Activated T-cell treated with anti-CD3 and anti-CD28 coated beads, Interleukin-2, amount 50 U/mL, for 72 hours (primary cell): Measurements from ENCODE around the gene JADE1. TPM values are rescaled to one million over a fixed set of nuclear protein-coding genes. Genes with fewer than 3 reads are reported as not detected.

ENCODE experiments used
- ATAC-seq, 2 donors: fragments of 150-1000 bp; cut with Tn5 transposase; replicated peaks in 1 of 2; 2 replicates each; pipeline ENCODE4 v1.10.0; 2021; ENCODE audit warnings: moderate library complexity in 2 of 2, mild to moderate bottlenecking in 1 of 2
- DNase-seq, 2 donors: peaks; one replicate each; pipeline ENCODE4 v3.0.0; 2021 to 2022; ENCODE audit warnings: mixed read lengths in 1 of 2
- H3K27ac Mint-ChIP-seq: one replicate; pipeline ENCODE4 v1.8.0; 2022; ENCODE audit warnings: mild to moderate bottlenecking, moderate library complexity, mixed read lengths
- H3K27me3 Mint-ChIP-seq: one replicate; pipeline ENCODE4 v1.8.0; 2022; ENCODE audit warnings: low read depth, mixed read lengths
- H3K36me3 Mint-ChIP-seq, 2 donors: one replicate each; pipeline ENCODE4 v1.8.0; 2022; ENCODE audit warnings: mixed read lengths in 2 of 2, mild to moderate bottlenecking in 1 of 2; ENCODE audit not compliant: insufficient read depth in 2 of 2
- H3K4me1 Mint-ChIP-seq: one replicate; pipeline ENCODE4 v1.8.0; 2022; ENCODE audit warnings: low read depth, mixed read lengths
- H3K4me3 Mint-ChIP-seq, 2 donors: one replicate each; pipeline ENCODE4 v1.8.0; 2022; ENCODE audit warnings: mild to moderate bottlenecking in 2 of 2, mixed read lengths in 2 of 2, moderate library complexity in 2 of 2
- H3K9me3 Mint-ChIP-seq, 2 donors: one replicate each; pipeline ENCODE4 v1.8.0; 2022; ENCODE audit warnings: mixed read lengths in 2 of 2
- total RNA-seq, 2 donors: library from RNA; stranded (reverse); gene quantifications; one replicate each; pipeline ENCODE4 v1.2.3, GENCODE V29; 2022

The JADE1 gene
- total RNA-seq, 2 donors from 2014 or later, result 30.0 to 34.9 TPM

GRCh38 chr4:128793859-128794672 lies 15.4 kb upstream of the JADE1 start:
- no peak for ATAC-seq
- no peaks in the 10 kb centered on the region for H3K4me1 Mint-ChIP-seq

GRCh38 chr4:128796934-128797333 lies 12.6 kb upstream of the JADE1 start:
- H3K27me3 Mint-ChIP-seq, result no peaks in the 10 kb centered on the region
- no peaks in the 10 kb centered on the region for H3K9me3 Mint-ChIP-seq
- ATAC-seq (no peak), DNase-seq (no peak)
- H3K36me3 Mint-ChIP-seq, result no peaks in the 10 kb centered on the region
- no peak overlapping the region for H3K27ac Mint-ChIP-seq
- H3K4me1 Mint-ChIP-seq, result no peaks in the 10 kb centered on the region
- no peak overlapping the region for H3K4me3 Mint-ChIP-seq

More at GRCh38 chr4:128793859-128794672, 15.4 kb upstream of the JADE1 start:
- DNase-seq, result no peak
- Mint-ChIP-seq H3K36me3 (no peaks in the 10 kb centered on the region), H3K4me3 (no peak overlapping the region), H3K9me3 (no peaks in the 10 kb centered on the region), H3K27ac (no peak overlapping the region), H3K27me3 (peaks cover 4% of the 10 kb centered on the region)

- H3K9me3 Mint-ChIP-seq, result no peaks in the 10 kb centered on the region
- DNase-seq (no peak), ATAC-seq (no peak)
- no peaks in the 10 kb centered on the region for H3K27me3 Mint-ChIP-seq
- H3K36me3 Mint-ChIP-seq, result no peaks in the 10 kb centered on the region
- no peak overlapping the region for H3K27ac Mint-ChIP-seq
- H3K4me3 Mint-ChIP-seq, result no peak overlapping the region
- H3K4me1 Mint-ChIP-seq, result no peaks in the 10 kb centered on the region
These were observed 9.2 kb upstream of the JADE1 start for GRCh38 chr4:128800284-128800683.

- H3K9me3 Mint-ChIP-seq, result no peaks in the 10 kb centered on the region
- DNase-seq (no peak), ATAC-seq (no peak)
- no peaks in the 10 kb centered on the region for H3K4me1 Mint-ChIP-seq
- no peaks in the 10 kb centered on the region for H3K27me3 Mint-ChIP-seq
- H3K4me3 Mint-ChIP-seq, result no peak overlapping the region
- no peak overlapping the region for H3K27ac Mint-ChIP-seq
- no peaks in the 10 kb centered on the region for H3K36me3 Mint-ChIP-seq
These were observed 8.7 kb upstream of the JADE1 start for GRCh38 chr4:128800701-128801284.

GRCh38 chr4:128802680-128803628 lies 6.5 kb upstream of the JADE1 start:
- no peak overlapping the region for H3K27ac Mint-ChIP-seq
- H3K27me3 Mint-ChIP-seq, result no peaks in the 10 kb centered on the region
- H3K36me3 Mint-ChIP-seq, result no peaks in the 10 kb centered on the region
- no peaks in the 10 kb centered on the region for H3K9me3 Mint-ChIP-seq
- no peaks in the 10 kb centered on the region for H3K4me1 Mint-ChIP-seq
- DNase-seq, result no peak
- peak overlapping the region in 1 of 2 donors; percentile 7 for H3K4me3 Mint-ChIP-seq
- peak; percentile 7 to 17 for ATAC-seq

GRCh38 chr4:128803783-128804182 lies 5.7 kb upstream of the JADE1 start:
- H3K4me3 Mint-ChIP-seq, result peak overlapping the region; percentile 0 to 7
- no peaks in the 10 kb centered on the region for H3K9me3 Mint-ChIP-seq
- no peak for DNase-seq
- H3K4me1 Mint-ChIP-seq, result no peaks in the 10 kb centered on the region
- H3K27me3 Mint-ChIP-seq, result no peaks in the 10 kb centered on the region
- no peaks in the 10 kb centered on the region for H3K36me3 Mint-ChIP-seq
- peak; percentile 69 to 75 for ATAC-seq
- H3K27ac Mint-ChIP-seq, result no peak overlapping the region

GRCh38 chr4:128810331-128810870 lies 901 bp downstream of the JADE1 start:
- Mint-ChIP-seq H3K4me3 (peak overlapping the region; percentile 98 to 99), H3K36me3 (peaks cover 6% of the 10 kb centered on the region in 2 donors), H3K27ac (peak overlapping the region; percentile 98), H3K9me3 (no peaks in the 10 kb centered on the region), H3K27me3 (no peaks in the 10 kb centered on the region), H3K4me1 (peaks cover 22% of the 10 kb centered on the region)
- DNase-seq (peak; percentile 16 to 27), ATAC-seq (no peak)

GRCh38 chr4:128810871-128811570 lies 1.5 kb downstream of the JADE1 start:
- peak overlapping the region; percentile 98 for H3K27ac Mint-ChIP-seq
- H3K4me3 Mint-ChIP-seq, result peak overlapping the region; percentile 98 to 99
- peaks cover 6% of the 10 kb centered on the region in 2 donors for H3K36me3 Mint-ChIP-seq
- H3K27me3 Mint-ChIP-seq, result no peaks in the 10 kb centered on the region
- H3K4me1 Mint-ChIP-seq, result peaks cover 28% of the 10 kb centered on the region
- peak; percentile 44 to 45 for ATAC-seq
- peak; percentile 85 to 86 for DNase-seq
- no peaks in the 10 kb centered on the region for H3K9me3 Mint-ChIP-seq

GRCh38 chr4:128811571-128812441 lies 2.3 kb downstream of the JADE1 start:
- Mint-ChIP-seq H3K9me3 (no peaks in the 10 kb centered on the region), H3K36me3 (peaks cover 6% of the 10 kb centered on the region in 2 donors), H3K27ac (peak overlapping the region; percentile 89), H3K4me1 (peaks cover 33% of the 10 kb centered on the region), H3K4me3 (peak overlapping the region; percentile 77 to 99), H3K27me3 (no peaks in the 10 kb centered on the region)
- DNase-seq, result peak; percentile 89
- peak; percentile 62 to 63 for ATAC-seq

- Mint-ChIP-seq H3K36me3 (peaks cover 6% of the 10 kb centered on the region in 2 donors), H3K27ac (peak overlapping the region; percentile 59), H3K4me3 (peak overlapping the region; percentile 77 to 80), H3K9me3 (no peaks in the 10 kb centered on the region), H3K4me1 (peaks cover 38% of the 10 kb centered on the region), H3K27me3 (no peaks in the 10 kb centered on the region)
- no peak for ATAC-seq
- DNase-seq, result peak; percentile 42 to 47
These were observed 3.1 kb downstream of the JADE1 start for GRCh38 chr4:128812442-128813235.

GRCh38 chr4:128813965-128814364 lies 4.5 kb downstream of the JADE1 start:
- Mint-ChIP-seq H3K36me3 (peaks cover 6 to 9% of the 10 kb centered on the region in 2 donors), H3K27me3 (no peaks in the 10 kb centered on the region), H3K9me3 (no peaks in the 10 kb centered on the region), H3K4me3 (peak overlapping the region; percentile 4 to 80), H3K4me1 (peaks cover 49% of the 10 kb centered on the region), H3K27ac (no peak overlapping the region)
- DNase-seq (no peak), ATAC-seq (no peak)
